Measurements from ENCODE around the gene DNAJC7. TPM values are rescaled to one million over a fixed set of nuclear protein-coding genes. Genes with fewer than 3 reads are reported as not detected.

Gene DNAJC7
- total RNA-seq, 3 donors from 2014 or later (not counting 1 experiment from before 2014, with no cell fraction given) = 123 to 159 (median 149) TPM

DNA sequence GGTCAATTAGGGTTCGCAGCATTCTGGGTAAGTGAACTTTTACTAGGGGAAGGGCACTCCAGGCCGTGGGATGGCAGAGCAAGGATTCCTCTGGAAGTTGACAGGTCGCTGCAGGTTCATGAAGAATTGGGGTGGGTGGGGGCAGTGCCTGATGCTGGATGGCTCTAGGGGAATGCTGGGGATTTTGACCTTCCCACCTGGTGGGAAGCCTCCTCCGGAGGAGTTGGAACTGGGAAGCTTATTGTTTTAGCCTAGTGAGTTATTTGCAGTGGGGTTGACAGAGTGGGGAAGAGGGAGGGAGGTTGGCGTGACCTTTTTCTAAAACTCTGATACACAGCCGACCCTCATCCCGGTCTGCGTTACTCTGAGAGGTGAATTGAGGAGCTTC is 33.8 kb upstream of the DNAJC7 start:
- Mint-ChIP-seq H3K27ac (peak overlapping the region in 1 of 2 donors; percentile 18), H3K9me3 (no peaks in the 10 kb centered on the region), H3K4me1 (peaks cover 5 to 8% of the 10 kb centered on the region in 2 donors), H3K4me3 (peak overlapping the region; percentile 82), H3K27me3 (ENCODE audit: low read depth in 2 of 2) (peaks cover 23 to 28% of the 10 kb centered on the region in 2 donors), H3K36me3 (no peaks in the 10 kb centered on the region)
- TF ChIP-seq, protein P1, sequence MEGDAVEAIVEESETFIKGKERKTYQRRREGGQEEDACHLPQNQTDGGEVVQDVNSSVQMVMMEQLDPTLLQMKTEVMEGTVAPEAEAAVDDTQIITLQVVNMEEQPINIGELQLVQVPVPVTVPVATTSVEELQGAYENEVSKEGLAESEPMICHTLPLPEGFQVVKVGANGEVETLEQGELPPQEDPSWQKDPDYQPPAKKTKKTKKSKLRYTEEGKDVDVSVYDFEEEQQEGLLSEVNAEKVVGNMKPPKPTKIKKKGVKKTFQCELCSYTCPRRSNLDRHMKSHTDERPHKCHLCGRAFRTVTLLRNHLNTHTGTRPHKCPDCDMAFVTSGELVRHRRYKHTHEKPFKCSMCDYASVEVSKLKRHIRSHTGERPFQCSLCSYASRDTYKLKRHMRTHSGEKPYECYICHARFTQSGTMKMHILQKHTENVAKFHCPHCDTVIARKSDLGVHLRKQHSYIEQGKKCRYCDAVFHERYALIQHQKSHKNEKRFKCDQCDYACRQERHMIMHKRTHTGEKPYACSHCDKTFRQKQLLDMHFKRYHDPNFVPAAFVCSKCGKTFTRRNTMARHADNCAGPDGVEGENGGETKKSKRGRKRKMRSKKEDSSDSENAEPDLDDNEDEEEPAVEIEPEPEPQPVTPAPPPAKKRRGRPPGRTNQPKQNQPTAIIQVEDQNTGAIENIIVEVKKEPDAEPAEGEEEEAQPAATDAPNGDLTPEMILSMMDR (IDR thresholded peaks at IDR 0.05) = no peak
- no peak for ATAC-seq
- no peak overlapping the region for H3K4me3 ChIP-seq (ENCODE audit: low read length)
- intact Hi-C loops (cut with micrococcal nuclease) = no loop called here
- peaks cover 10% of the 10 kb centered on the region for H3K4me1 ChIP-seq (ENCODE audit: control insufficient read depth, insufficient read depth, low read length)
- H3K36me3 ChIP-seq (ENCODE audit: control insufficient read depth, insufficient read depth, low read length) = no peaks in the 10 kb centered on the region
- H3K27ac ChIP-seq (ENCODE audit: low read length) = no peak overlapping the region
- no peaks in the 10 kb centered on the region for H3K9me3 ChIP-seq (ENCODE audit: control insufficient read depth, insufficient read depth, low read length)
- H3K27me3 ChIP-seq (ENCODE audit: control insufficient read depth, insufficient read depth, low read length) = peaks cover 12% of the 10 kb centered on the region
- WGBS (ENCODE audit: insufficient coverage) = 76% methylated on average over 8 of the region's 8 CpGs
- no peak for DNase-seq

DNA sequence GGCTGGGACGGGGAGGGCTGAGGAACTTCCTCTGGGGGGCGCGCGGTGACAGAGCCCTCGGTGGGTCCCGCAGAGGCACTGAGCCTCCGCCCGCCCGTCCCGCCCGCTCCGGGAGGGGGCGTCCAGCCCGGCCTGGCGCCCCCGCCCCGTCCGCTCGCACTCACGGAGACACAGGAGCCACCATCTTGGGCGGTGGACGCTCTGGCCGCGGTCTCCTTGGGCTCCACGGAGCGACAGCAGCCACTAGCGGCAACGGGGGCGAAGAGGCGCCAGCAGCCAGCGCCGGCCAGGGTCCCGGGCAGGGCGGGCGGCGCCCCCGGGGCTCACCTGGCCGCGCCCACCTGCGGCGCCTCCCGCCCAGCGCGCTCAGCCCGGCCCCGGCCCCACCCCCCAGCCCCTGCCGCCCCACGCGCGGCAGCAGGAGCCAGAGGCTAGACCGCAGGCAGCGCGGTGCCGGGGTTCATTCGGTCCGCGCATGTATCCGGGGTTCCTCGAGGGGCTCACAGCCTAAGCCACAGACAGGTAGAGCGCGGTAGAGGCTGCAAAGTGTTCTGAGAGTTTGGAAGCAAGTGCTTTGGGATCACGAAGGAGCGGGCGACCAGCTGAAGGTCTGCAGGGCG is 33.3 kb upstream of the DNAJC7 start, which contains the start of gene C17orf113:
Gene C17orf113 (minus strand): TSS at position 209 of the 620 bp plus-strand sequence. CDS start 7,225 bp downstream, outside the sequence.
- WGBS (ENCODE audit: insufficient coverage) = 2% methylated on average over 65 of the region's 65 CpGs
- Histone ChIP-seq H3K27ac (ENCODE audit: low read length) (no peak within 1 kb of the TSS), H3K9me3 (ENCODE audit: control insufficient read depth, insufficient read depth, low read length) (no peaks in the 10 kb centered on the region), H3K27me3 (ENCODE audit: control insufficient read depth, insufficient read depth, low read length) (peaks cover 12% of the 10 kb centered on the region), H3K4me3 (ENCODE audit: low read length) (peak within 1 kb of the TSS; percentile 22), H3K36me3 (ENCODE audit: control insufficient read depth, insufficient read depth, low read length) (no peaks in the 10 kb centered on the region), H3K4me1 (ENCODE audit: control insufficient read depth, insufficient read depth, low read length) (peaks cover 10% of the 10 kb centered on the region)
- intact Hi-C loops (cut with micrococcal nuclease) = no loop called here
- Mint-ChIP-seq H3K27ac (peak within 1 kb of the TSS in 1 of 2 donors; percentile 18), H3K36me3 (no peaks in the 10 kb centered on the region), H3K27me3 (ENCODE audit: low read depth in 2 of 2) (peaks cover 23 to 28% of the 10 kb centered on the region in 2 donors), H3K9me3 (no peaks in the 10 kb centered on the region), H3K4me3 (peak within 1 kb of the TSS; percentile 82), H3K4me1 (peaks cover 5 to 8% of the 10 kb centered on the region in 2 donors)
- peak; percentile 70 to 83 (median 82) for ATAC-seq
- DNase-seq = peak; percentile 41 to 67
- TF ChIP-seq, protein P1 (IDR thresholded peaks at IDR 0.05) = no peak

DNA sequence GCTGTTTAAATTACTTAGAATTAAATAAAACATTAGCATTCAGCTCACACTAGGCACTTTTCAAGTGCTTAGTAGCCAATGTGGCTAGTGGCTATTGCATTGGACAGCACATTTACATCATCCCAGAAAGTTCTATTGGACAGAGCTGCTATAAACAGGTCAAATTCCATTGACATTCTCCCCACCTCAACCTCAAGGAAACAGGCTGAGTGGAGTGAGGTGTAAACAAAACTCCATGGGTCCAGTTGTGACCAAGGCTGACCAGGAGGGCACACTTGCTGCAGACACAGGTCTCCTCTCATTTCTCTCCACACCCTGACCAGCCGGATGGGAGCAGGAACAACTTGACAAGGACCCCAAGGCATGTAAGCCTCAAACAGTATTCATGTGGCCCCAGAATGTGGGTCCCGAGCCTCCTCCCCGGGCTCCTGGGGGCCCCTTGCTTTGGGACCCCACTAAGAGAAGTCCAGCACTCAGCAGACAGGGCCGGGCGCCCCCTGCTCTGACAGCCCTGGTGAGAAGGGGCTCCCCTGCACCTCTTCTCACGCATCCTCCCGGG is 32.7 kb upstream of the DNAJC7 start:
- H3K27me3 ChIP-seq (ENCODE audit: control insufficient read depth, insufficient read depth, low read length) = peaks cover 10% of the 10 kb centered on the region
- no peak for DNase-seq
- H3K4me1 ChIP-seq (ENCODE audit: control insufficient read depth, insufficient read depth, low read length) = peaks cover 10% of the 10 kb centered on the region
- TF ChIP-seq, protein P1 (IDR thresholded peaks at IDR 0.05) = no peak
- peak overlapping the region; percentile 22 for H3K4me3 ChIP-seq (ENCODE audit: low read length)
- peaks cover 23 to 28% of the 10 kb centered on the region in 2 donors for H3K27me3 Mint-ChIP-seq (ENCODE audit: low read depth in 2 of 2)
- no peaks in the 10 kb centered on the region for H3K9me3 ChIP-seq (ENCODE audit: control insufficient read depth, insufficient read depth, low read length)
- no peak overlapping the region for H3K27ac ChIP-seq (ENCODE audit: low read length)
- peak overlapping the region; percentile 58 for H3K4me3 Mint-ChIP-seq
- intact Hi-C loops (cut with micrococcal nuclease) = no loop called here
- no peak overlapping the region for H3K27ac Mint-ChIP-seq
- H3K36me3 ChIP-seq (ENCODE audit: control insufficient read depth, insufficient read depth, low read length) = no peaks in the 10 kb centered on the region
- peaks cover 5 to 8% of the 10 kb centered on the region in 2 donors for H3K4me1 Mint-ChIP-seq
- no peaks in the 10 kb centered on the region for H3K36me3 Mint-ChIP-seq
- ATAC-seq = no peak
- no peaks in the 10 kb centered on the region for H3K9me3 Mint-ChIP-seq
- 2% methylated on average over 7 of the region's 7 CpGs for WGBS (ENCODE audit: insufficient coverage)

Measured in natural killer cell (primary cell).